H1 (cell line): ENCODE data around the gene FAM53A. TPM values are rescaled to one million over a fixed set of nuclear protein-coding genes. Genes with fewer than 3 reads are reported as not detected.

ENCODE experiments used
- CTCF ChIA-PET: fragments of 300-600 bp; sonication (Branson Sonifier 250); formaldehyde crosslinking; loops from one replicate; lab custom pipeline; 2021; ENCODE audit not compliant: partially characterized antibody; lab: Charles Lee
- POLR2A ChIA-PET: fragments of 300-600 bp; sonication (Branson Sonifier 250); formaldehyde crosslinking; loops from one replicate; lab custom pipeline; 2021; ENCODE audit warnings: inconsistent platforms; ENCODE audit not compliant: partially characterized antibody; lab: Charles Lee
- DNase-seq, 2 experiments: peaks; one replicate each; pipeline versions ENCODE4 v3.0.0 to v3.0.0-alpha.2; 2010 to 2022; ENCODE audit warnings: low spot score in 2 of 2, low read depth in 1 of 2, mixed read lengths in 1 of 2
- FAIRE-seq: peaks from 2 replicates; lab custom pipeline; 2011; peaks lifted over from hg19 to GRCh38; lab: Jason Lieb, UNC
- H2AFZ ChIP-seq: 2 replicates; pipeline ENCODE4 v1.8.1; 2012; ENCODE audit warnings: low read length, inconsistent platforms
- H2AK5ac ChIP-seq: 2 replicates; pipeline ENCODE4 v1.6.1; 2013; ENCODE audit warnings: low read depth, low read length
- H2BK120ac ChIP-seq: replicated peaks from 2 replicates; pipeline ENCODE3; 2013; ENCODE audit warnings: low read depth, low read length, inconsistent platforms
- H2BK12ac ChIP-seq: 2 replicates; pipeline ENCODE4 v1.6.1; 2013; ENCODE audit warnings: low read depth, low read length
- H2BK15ac ChIP-seq: 2 replicates; pipeline ENCODE4 v1.6.1; 2013; ENCODE audit warnings: low read length
- H2BK20ac ChIP-seq: 2 replicates; pipeline ENCODE4 v1.6.1; 2013; ENCODE audit warnings: low read length
- H2BK5ac ChIP-seq: 2 replicates; pipeline ENCODE4 v1.6.1; 2013; ENCODE audit warnings: low read depth, low read length
- H3K14ac ChIP-seq: 2 replicates; pipeline ENCODE4 v1.6.1; 2013; ENCODE audit warnings: inconsistent platforms; ENCODE audit not compliant: insufficient read length
- H3K18ac ChIP-seq: 2 replicates; pipeline ENCODE4 v1.6.1; 2013; ENCODE audit warnings: low read length; ENCODE audit errors: extremely low read depth
- H3K23ac ChIP-seq: 2 replicates; pipeline ENCODE4 v1.6.1; 2013; ENCODE audit warnings: inconsistent platforms; ENCODE audit not compliant: insufficient read length
- H3K23me2 ChIP-seq: 2 replicates; pipeline ENCODE4 v1.6.1; 2013; ENCODE audit warnings: low read depth, low read length
- H3K27ac ChIP-seq: 2 replicates; pipeline ENCODE4 v1.6.1; 2011; ENCODE audit warnings: low read depth, low read length, inconsistent platforms
- H3K27me3 ChIP-seq, 4 experiments: replicated peaks in 1 of 4; 1 replicate in 1 of 4; 2 replicates in 3 of 4; pipeline versions ENCODE4 v1.6.1 to v1.8.1; 2011 to 2013; ENCODE audit warnings: low read length in 3 of 4, mild to moderate bottlenecking in 3 of 4, inconsistent platforms in 2 of 4, mixed read lengths in 2 of 4, moderate library complexity in 1 of 4; ENCODE audit not compliant: control insufficient read depth in 3 of 4, insufficient read depth in 3 of 4; ENCODE audit errors: extremely low read depth in 1 of 4
- H3K36me3 ChIP-seq, 4 experiments: 2 replicates each; pipeline versions ENCODE4 v1.6.1 to v1.8.1; 2011 to 2013; ENCODE audit warnings: mild to moderate bottlenecking in 4 of 4, low read length in 3 of 4, moderate library complexity in 2 of 4, control low read depth in 1 of 4, inconsistent platforms in 1 of 4; ENCODE audit not compliant: insufficient read depth in 4 of 4, control insufficient read depth in 2 of 4
- H3K4ac ChIP-seq: replicated peaks from 2 replicates; pipeline ENCODE3; 2013; ENCODE audit warnings: low read length, low read depth, mixed read lengths, inconsistent platforms; ENCODE audit not compliant: insufficient read length
- H3K4me1 ChIP-seq, 4 experiments: replicated peaks in 1 of 4; 1 replicate in 1 of 4; 2 replicates in 3 of 4; pipeline versions ENCODE4 v1.6.1 to v1.8.1; 2011 to 2013; ENCODE audit warnings: low read length in 3 of 4, inconsistent platforms in 2 of 4, mixed read lengths in 1 of 4; ENCODE audit not compliant: insufficient read depth in 4 of 4, control insufficient read depth in 3 of 4
- H3K4me2 ChIP-seq, 2 experiments: 2 replicates each; pipeline versions ENCODE4 v1.6.1 to v1.8.1; 2011 to 2013; ENCODE audit warnings: low read depth in 2 of 2, low read length in 2 of 2, control low read depth in 1 of 2, inconsistent platforms in 1 of 2, mild to moderate bottlenecking in 1 of 2; ENCODE audit not compliant: insufficient read depth in 1 of 2
- H3K4me3 ChIP-seq, 4 experiments: fragments of 200-600, 300-600 bp in 1 of 4; sonication (generic), shearing (Covaris generic), sonication (Bioruptor Twin) in 1 of 4; 2 replicates each; pipeline versions ENCODE4 v1.5.1 to v1.8.1; 2011 to 2016; ENCODE audit warnings: low read length in 4 of 4, low read depth in 3 of 4, control low read depth in 2 of 4, inconsistent platforms in 2 of 4, mild to moderate bottlenecking in 2 of 4, mixed read lengths in 1 of 4, moderate library complexity in 1 of 4; ENCODE audit not compliant: insufficient read depth in 2 of 4; ENCODE audit errors: extremely low read depth in 1 of 4
- H3K56ac ChIP-seq: replicated peaks from 2 replicates; pipeline ENCODE3; 2013; ENCODE audit warnings: low read depth, mild to moderate bottlenecking, mixed read lengths, low read length, inconsistent platforms; ENCODE audit not compliant: insufficient read length
- H3K79me1 ChIP-seq: 2 replicates; pipeline ENCODE4 v1.6.1; 2013; ENCODE audit warnings: low read depth, low read length, control low read depth
- H3K79me2 ChIP-seq, 2 experiments: 2 replicates each; pipeline versions ENCODE4 v1.6.1 to v1.8.1; 2012 to 2013; ENCODE audit warnings: low read length in 2 of 2, mild to moderate bottlenecking in 2 of 2, inconsistent platforms in 1 of 2; ENCODE audit not compliant: insufficient read depth in 2 of 2, control insufficient read depth in 1 of 2
- H3K9ac ChIP-seq, 4 experiments: replicated peaks in 1 of 4; 1 replicate in 1 of 4; 2 replicates in 3 of 4; pipeline versions ENCODE4 v1.6.1 to v1.8.1; 2011 to 2013; ENCODE audit warnings: low read depth in 3 of 4, low read length in 3 of 4, control low read depth in 2 of 4, mild to moderate bottlenecking in 2 of 4, moderate library complexity in 2 of 4, inconsistent platforms in 1 of 4; ENCODE audit errors: extremely low read depth in 1 of 4
- H3K9me3 ChIP-seq, 2 experiments: 2 replicates each; pipeline versions ENCODE4 v1.6.1 to v1.8.1; 2012 to 2013; ENCODE audit warnings: mild to moderate bottlenecking in 2 of 2, moderate library complexity in 2 of 2, control low read depth in 1 of 2, inconsistent platforms in 1 of 2, low read depth in 1 of 2, low read length in 1 of 2, mixed read lengths in 1 of 2; ENCODE audit not compliant: insufficient read depth in 2 of 2
- H4K20me1 ChIP-seq, 2 experiments: replicated peaks in 1 of 2; 2 replicates each; pipeline versions ENCODE3 to v1.8.1; 2011 to 2013; ENCODE audit warnings: inconsistent platforms in 2 of 2, low read length in 2 of 2, mild to moderate bottlenecking in 1 of 2; ENCODE audit not compliant: insufficient read depth in 2 of 2, control insufficient read depth in 1 of 2
- H4K5ac ChIP-seq: 2 replicates; pipeline ENCODE4 v1.6.1; 2013; ENCODE audit warnings: low read length, low read depth, mixed read lengths, inconsistent platforms; ENCODE audit not compliant: insufficient read length
- H4K8ac ChIP-seq: 2 replicates; pipeline ENCODE4 v1.8.0; 2013; ENCODE audit warnings: mild to moderate bottlenecking, moderate library complexity, low read length, inconsistent platforms; ENCODE audit not compliant: insufficient read depth; ENCODE audit errors: extremely low read depth
- H4K91ac ChIP-seq: replicated peaks from 2 replicates; pipeline ENCODE3; 2013; ENCODE audit warnings: low read length, mixed read lengths, inconsistent platforms; ENCODE audit not compliant: insufficient read length
- CBX5 ChIP-seq: fragments of 300-800, 300-1000 bp; sonication (generic); IDR thresholded peaks from 2 replicates; pipeline ENCODE4 v1.7.1; 2016; ENCODE audit warnings: antibody characterized with exemption, low read length, low read depth
- CEBPB ChIP-seq: IDR thresholded peaks from 2 replicates; pipeline ENCODE4 v1.6.1; 2012; ENCODE audit warnings: low read depth, low read length
- EP300 ChIP-seq, 2 experiments: IDR thresholded peaks; 1 replicate in 1 of 2; 2 replicates in 1 of 2; pipeline ENCODE4 v1.6.1; 2011 to 2012; ENCODE audit warnings: low read depth in 2 of 2, low read length in 2 of 2, mild to moderate bottlenecking in 2 of 2, borderline replicate concordance in 1 of 2, inconsistent platforms in 1 of 2, moderate library complexity in 1 of 2
- MAFK ChIP-seq: IDR thresholded peaks from 2 replicates; pipeline ENCODE4 v1.6.1; 2012; ENCODE audit warnings: low read depth, mild to moderate bottlenecking, improper control_type of control experiment, low read length
- MAX ChIP-seq: IDR thresholded peaks from 2 replicates; pipeline ENCODE4 v1.6.1; 2012; ENCODE audit warnings: inconsistent platforms
- SP1 ChIP-seq: IDR thresholded peaks from 2 replicates; pipeline ENCODE4 v1.6.1; 2011; ENCODE audit warnings: low read depth, low read length
- SP4 ChIP-seq: IDR thresholded peaks from 2 replicates; pipeline ENCODE4 v1.6.1; 2012; ENCODE audit warnings: low read length, inconsistent platforms
- USF2 ChIP-seq: IDR thresholded peaks from 2 replicates; pipeline ENCODE4 v1.6.1; 2011; ENCODE audit warnings: low read length, improper control_type of control experiment
- WGBS, 2 experiments: shearing (Covaris generic) in 1 of 2; methylation state at CpG; one replicate each; pipeline versions ENCODE4 v1.1.6 to v1.1.7; 2013 to 2015; ENCODE audit warnings: low lambda C conversion rate in 2 of 2, mixed read lengths in 2 of 2, inconsistent platforms in 1 of 2, low coverage in 1 of 2, missing lambda C conversion rate in 1 of 2; ENCODE audit not compliant: insufficient replicate concordance in 2 of 2, insufficient coverage in 1 of 2, insufficient read length in 1 of 2; ENCODE audit errors: extremely low coverage in 1 of 2, missing lambda C conversion rate in 1 of 2; 5-methylcytosine and 5-hydroxymethylcytosine counted together
- polyA plus RNA-seq, 7 experiments: library from polyadenylated mRNA; depleted of rRNA in 3 of 7; stranded (reverse) in 5 of 7; unstranded in 2 of 7; fragments of >200 nt in 5 of 7; fragments of 200-250 nt in 2 of 7; gene quantifications; 1 replicate in 5 of 7; 2 replicates in 1 of 7; 4 replicates in 1 of 7; pipeline versions ENCODE4 v1.2.1 to v1.2.3, GENCODE V29; 2011 to 2013; ENCODE audit warnings: missing spikeins in 2 of 7, mixed read lengths in 2 of 7
- total RNA-seq: library from RNA; stranded (reverse); fragmentation: NEBNext Ultra II Directional; extraction: Animal tissue kit (Norgen Biotek cat#: 25700); gene quantifications from 2 replicates; pipeline ENCODE4 v1.2.1, GENCODE V29; 2021

Gene FAM53A
- total and polyA plus RNA-seq, 2 of the 8 experiments (the other 6 are each of a cell fraction or from before 2014, with no cell fraction given) = 1.9 to 2.0 TPM

- H2BK12ac ChIP-seq = no peak overlapping the region
- H3K9me3 ChIP-seq = no peaks in the 10 kb centered on the region
- H2BK15ac ChIP-seq = no peak overlapping the region
- H3K14ac ChIP-seq = no peak overlapping the region
- DNase-seq (no peak), FAIRE-seq (no peak)
- no peak overlapping the region for H4K91ac ChIP-seq
- H3K79me2 ChIP-seq = no peaks in the 10 kb centered on the region
- no peaks in the 10 kb centered on the region for H3K23me2 ChIP-seq
- H3K18ac ChIP-seq = no peak overlapping the region
- H2BK5ac ChIP-seq = no peak overlapping the region
- no peak for TF ChIP-seq CBX5
- TF ChIP-seq USF2 = no peak
- no peak for TF ChIP-seq SP1
- TF ChIP-seq EP300 (IDR thresholded peaks at IDR 0.05; ENCODE audit: borderline replicate concordance in 1 of 2, low read depth in 2 of 2, low read length in 2 of 2) = no peak
- TF ChIP-seq SP4 = no peak
- TF ChIP-seq MAFK = no peak
- no peak for TF ChIP-seq CEBPB
- no peak for TF ChIP-seq MAX
- no peak overlapping the region for H4K8ac ChIP-seq
- no peaks in the 10 kb centered on the region for H3K79me1 ChIP-seq
- no peaks in the 10 kb centered on the region for H3K27me3 ChIP-seq
- H4K5ac ChIP-seq = no peak overlapping the region
- H2AK5ac ChIP-seq = no peak overlapping the region
- no peak overlapping the region for H3K56ac ChIP-seq
- WGBS, 2 experiments = 90% methylated on average over 9 of the region's 9 CpGs; no CpG with 5 or more reads in 1 of the 2 experiments
- no peak overlapping the region for H2BK20ac ChIP-seq
- H3K9ac ChIP-seq = no peak overlapping the region
- ChIA-PET POLR2A (interaction anchor here (1.1 to 1.4 kb wide), 2 partner anchors 9 to 20 kb away, joined by 3 to 4 read pairs; partner anchors contain the start of gene SLBP), CTCF (interaction anchor here (0.7 to 22.9 kb wide), 9 partner anchors 9 to 62 kb away, joined by 3 to 326 read pairs (median 5); partner anchors contain the start of genes FAM53A, SLBP, TACC3 and TMEM129)
- peaks cover 15 to 45% (median 27%) of the 10 kb centered on the region in 4 experiments; a peak in 7 of 8 replicates for H3K36me3 ChIP-seq
- no peak overlapping the region for H3K4ac ChIP-seq
- H4K20me1 ChIP-seq = peaks cover 6 to 9% of the 10 kb centered on the region in 2 experiments
- no peak overlapping the region for H3K27ac ChIP-seq
- H2BK120ac ChIP-seq = no peak overlapping the region
- no peak overlapping the region for H3K4me3 ChIP-seq
- no peak overlapping the region for H2AFZ ChIP-seq
- no peak overlapping the region for H3K4me2 ChIP-seq
- no peaks in the 10 kb centered on the region for H3K4me1 ChIP-seq
- no peak overlapping the region for H3K23ac ChIP-seq
Measured at GRCh38 chr4:1691737-1692373, 7.7 kb upstream of the FAM53A start.
